ENCODE data around the gene PRDM2. TPM values are rescaled to one million over a fixed set of nuclear protein-coding genes. Genes with fewer than 3 reads are reported as not detected.

PRDM2 gene
- total RNA-seq, 1 experiment from 2014 or later: 7.2 TPM

GRCh38 chr1:13830170-13830569 is 130.2 kb downstream of the PRDM2 start:
- DNase-seq (ENCODE audit: extremely low read depth, low read depth): no peak

DNA sequence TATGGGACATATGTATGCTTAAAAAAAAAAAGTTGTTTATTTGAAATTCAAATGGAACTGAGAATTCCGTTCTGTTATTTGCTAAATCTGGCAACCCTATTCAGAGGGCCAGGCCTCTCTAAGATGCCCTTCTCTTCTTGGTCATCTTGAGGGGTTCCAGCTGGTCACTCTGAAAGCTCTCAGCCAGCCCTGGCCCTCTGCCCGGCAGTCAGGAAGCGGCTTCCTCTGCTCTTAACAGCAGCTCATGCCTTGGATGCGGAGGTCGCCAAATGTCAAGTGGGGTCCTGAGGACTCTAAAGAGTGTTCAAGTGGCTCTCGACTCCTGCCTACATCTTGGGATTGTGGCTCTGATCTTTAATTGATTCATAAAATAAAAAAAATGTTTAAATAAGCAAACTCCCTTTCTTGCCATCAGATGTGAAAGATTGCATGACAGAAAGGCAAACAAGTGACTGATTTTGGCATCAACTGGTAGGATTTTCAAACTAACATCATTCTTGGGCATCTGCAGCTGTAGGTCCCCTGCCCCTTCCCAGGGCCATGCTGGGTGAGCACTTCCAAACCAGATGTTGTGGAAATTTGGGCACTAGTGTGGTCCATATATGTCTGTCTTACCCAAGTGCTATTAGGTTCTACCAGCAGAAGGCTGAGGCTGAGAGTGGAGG is 130.8 kb downstream of the PRDM2 start:
- DNase-seq (ENCODE audit: extremely low read depth, low read depth): no peak

DNA sequence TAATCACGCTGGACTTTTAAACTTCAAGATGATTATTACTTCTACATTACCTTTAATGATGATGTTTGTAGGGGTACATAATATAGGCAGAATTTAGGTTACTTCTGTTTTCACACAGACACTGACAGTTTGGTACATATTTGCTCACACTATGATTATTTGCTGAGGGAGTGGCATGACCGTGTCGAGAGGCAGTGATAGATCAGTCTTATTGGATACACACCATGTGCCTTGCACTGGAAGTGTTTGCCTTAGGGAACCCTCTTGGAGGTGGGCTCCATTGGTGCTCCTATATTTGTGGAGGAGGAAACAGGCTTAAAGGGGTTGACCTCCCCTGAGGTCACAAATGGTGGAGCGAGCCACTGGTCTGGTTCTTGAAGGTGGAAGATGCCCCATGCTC is 132.1 kb downstream of the PRDM2 start:
- no peak for DNase-seq (ENCODE audit: extremely low read depth, low read depth)

DNA sequence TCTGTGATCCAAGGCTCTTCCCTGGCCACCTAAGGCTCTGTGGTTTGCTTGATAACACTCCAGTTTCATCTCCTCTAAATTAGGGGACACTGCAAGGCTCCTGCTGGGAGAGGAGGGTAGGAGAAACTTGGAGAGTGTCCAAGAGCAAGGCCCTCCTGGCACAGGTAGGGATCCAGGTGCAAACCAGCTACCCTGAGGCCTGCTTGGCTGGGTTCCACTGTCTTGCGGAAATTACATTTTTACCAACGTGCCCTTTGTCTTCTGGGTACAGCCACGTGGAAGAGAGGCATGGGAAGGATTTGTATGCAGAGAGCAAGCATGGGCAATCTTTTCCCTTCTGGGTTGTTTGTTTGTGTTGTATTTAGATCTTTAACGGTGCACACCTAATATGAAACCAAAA is 132.5 kb downstream of the PRDM2 start:
- DNase-seq (ENCODE audit: extremely low read depth, low read depth): no peak

GRCh38 chr1:13836136-13836535 is 136.1 kb downstream of the PRDM2 start:
- DNase-seq (ENCODE audit: extremely low read depth, low read depth): no peak

GRCh38 chr1:13836631-13837030 is 136.6 kb downstream of the PRDM2 start:
- no peak for DNase-seq (ENCODE audit: extremely low read depth, low read depth)

GRCh38 chr1:13838236-13838635 is 138.2 kb downstream of the PRDM2 start:
- no peak for DNase-seq (ENCODE audit: extremely low read depth, low read depth)

- no peak for DNase-seq (ENCODE audit: extremely low read depth, low read depth)
These were observed 142.5 kb downstream of the PRDM2 start for GRCh38 chr1:13842497-13842896.

- DNase-seq (ENCODE audit: extremely low read depth, low read depth): no peak
These were observed 151.7 kb downstream of the PRDM2 start for GRCh38 chr1:13851726-13852125.

- DNase-seq (ENCODE audit: extremely low read depth, low read depth): no peak
These were observed 155.6 kb downstream of the PRDM2 start for GRCh38 chr1:13855554-13855953.

DNA sequence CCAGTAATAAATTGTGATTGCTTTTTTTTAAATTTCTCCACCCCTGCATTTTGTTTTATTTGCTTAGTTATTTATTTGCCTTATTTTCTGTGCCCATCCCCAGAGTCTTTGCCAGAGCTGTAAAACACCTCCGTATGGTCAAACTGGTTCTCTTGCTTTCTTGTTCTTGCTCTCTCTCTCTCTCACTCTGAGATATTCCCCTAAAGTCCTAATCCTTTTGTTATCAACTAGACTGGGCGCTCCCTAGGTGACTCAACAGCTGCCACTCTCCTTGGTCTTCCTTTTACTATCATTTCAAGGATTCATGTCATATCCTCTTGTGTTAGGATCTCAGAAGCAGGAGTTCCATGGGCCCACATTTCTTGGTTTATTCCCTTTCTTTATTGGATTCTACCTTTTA is 160.0 kb downstream of the PRDM2 start:
- DNase-seq (ENCODE audit: extremely low read depth, low read depth): no peak

DNA sequence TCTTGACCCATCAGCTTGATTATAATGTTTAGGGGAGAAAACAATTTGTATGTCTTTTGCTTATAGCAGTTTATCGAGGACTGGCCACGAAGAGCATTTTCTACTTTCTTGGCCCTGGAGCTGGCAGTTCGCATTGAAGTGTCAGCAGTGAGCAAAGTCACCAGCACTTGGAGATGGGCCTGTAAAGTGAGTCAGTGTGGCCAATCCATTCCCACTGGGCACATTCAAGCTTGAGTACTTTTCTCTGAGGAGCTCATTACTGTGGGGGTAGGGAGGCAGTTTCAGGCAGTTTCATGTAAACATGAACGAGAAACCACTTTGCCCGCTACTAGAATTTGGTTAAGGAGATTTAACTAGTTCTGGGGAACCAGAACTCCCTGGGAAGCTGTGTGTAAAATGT is 164.8 kb downstream of the PRDM2 start:
- no peak for DNase-seq (ENCODE audit: extremely low read depth, low read depth)

GRCh38 chr1:13865851-13866250 is 165.9 kb downstream of the PRDM2 start:
- no peak for DNase-seq (ENCODE audit: extremely low read depth, low read depth)

GRCh38 chr1:13867603-13868002 is 167.6 kb downstream of the PRDM2 start:
- no peak for DNase-seq (ENCODE audit: extremely low read depth, low read depth)

DNA sequence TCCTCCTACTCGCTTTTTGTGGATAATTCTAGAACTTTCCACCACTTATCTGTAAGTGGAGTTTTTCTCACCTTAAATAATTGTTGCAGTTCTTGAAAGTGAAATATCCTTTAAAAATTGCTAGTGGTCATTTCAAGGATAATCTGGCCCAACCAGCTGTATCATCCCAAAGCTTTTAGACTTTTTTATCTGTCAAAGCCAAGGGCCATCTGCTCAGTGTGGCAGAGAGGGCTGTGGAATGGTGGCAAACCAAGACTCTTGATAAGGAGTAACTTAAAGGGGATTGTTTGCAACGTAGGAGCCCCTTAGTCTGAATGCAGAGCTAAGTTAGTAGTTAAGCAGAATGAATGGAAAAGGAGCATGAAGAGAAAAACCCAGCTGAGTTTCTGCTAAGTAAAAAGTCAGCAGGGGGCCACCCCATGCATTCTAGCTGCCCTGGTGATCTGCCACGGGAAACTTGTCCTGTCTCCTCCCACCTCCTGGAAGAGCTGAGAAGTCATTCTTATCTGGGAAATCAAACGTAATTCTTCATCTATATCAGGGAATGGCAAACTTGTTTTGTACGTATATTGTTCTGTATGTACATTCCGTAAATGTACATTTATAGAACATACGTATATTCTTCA is 169.3 kb downstream of the PRDM2 start:
- no peak for DNase-seq (ENCODE audit: extremely low read depth, low read depth)

- DNase-seq (ENCODE audit: extremely low read depth, low read depth): no peak
These were observed 171.4 kb downstream of the PRDM2 start for GRCh38 chr1:13871413-13871812.

- DNase-seq (ENCODE audit: extremely low read depth, low read depth): no peak
These were observed 171.9 kb downstream of the PRDM2 start for GRCh38 chr1:13871886-13872285.

DNA sequence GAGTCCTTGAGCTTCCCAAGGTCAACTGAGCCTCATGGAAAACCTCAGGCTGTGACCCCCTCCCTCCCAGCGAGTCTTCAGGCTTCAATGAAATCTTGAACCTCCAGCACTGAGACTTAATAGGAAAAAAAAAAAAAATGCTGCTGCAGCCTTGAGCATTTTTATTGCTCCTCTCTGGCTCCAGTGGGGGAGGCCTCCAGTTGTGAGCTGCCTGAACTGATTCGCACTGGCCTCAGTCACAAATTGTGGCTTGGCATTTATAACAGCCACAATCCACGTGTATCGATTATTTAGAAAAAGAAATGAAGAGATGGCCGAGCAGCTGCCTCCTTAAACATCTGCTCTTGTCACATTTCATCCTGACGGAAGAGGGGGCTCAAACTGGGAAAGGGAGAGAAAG is 173.0 kb downstream of the PRDM2 start:
- DNase-seq (ENCODE audit: extremely low read depth, low read depth): no peak

Small RNA genes within 50 kb of the gene (small RNA-seq; reads per million reads assigned to genes)
- 0 reads per million in 2 experiments for gene RF00564

Other genes starting within 250 kb of the PRDM2 start
- gene LRRC38, start 186.2 kb upstream of the PRDM2 start, total RNA-seq (2014; rRNA removed; shearing (Covaris generic)): not detected in 2 replicates
- gene PDPN, start 116.4 kb upstream of the PRDM2 start, total RNA-seq (2014; rRNA removed; shearing (Covaris generic)): not detected in 2 replicates